IMR-90 (cell line): ENCODE data around the gene B3GNT9. TPM values are rescaled to one million over a fixed set of nuclear protein-coding genes. Genes with fewer than 3 reads are reported as not detected.

Experiments
- ATAC-seq: fragments of 200-7000 bp; cut with Tn5 transposase; 2 replicates; pipeline ENCODE4 v1.9.1; 2020; ENCODE audit warnings: low read depth, mild to moderate bottlenecking, moderate library complexity
- BruUV-seq: library from RNA; stranded (reverse); fragments of 400-500 nt; replicated peaks from 2 replicates; lab custom pipeline; 2021; lab: Mats Ljungman, UMichigan
- CTCF ChIA-PET: fragments of 300-600 bp; formaldehyde crosslinking; extraction: SDS; loops from one replicate; lab custom pipeline; 2021; ENCODE audit warnings: antibody characterized with exemption; lab: Yijun Ruan, JAX
- POLR2A ChIA-PET: fragments of 300-600 bp; sonication (Branson Sonifier 250); formaldehyde crosslinking; loops from one replicate; lab custom pipeline; 2022; ENCODE audit warnings: antibody characterized with exemption; ENCODE audit not compliant: unreplicated experiment; lab: Charles Lee
- DNase-seq: peaks from one replicate; pipeline ENCODE4 v3.0.0; 2013
- H2AFZ ChIP-seq: replicated peaks from 2 replicates; pipeline ENCODE3; 2013; ENCODE audit warnings: low read length, mild to moderate bottlenecking; ENCODE audit not compliant: poor library complexity
- H2AK5ac ChIP-seq: 2 replicates; pipeline ENCODE4 v1.6.1; 2013; ENCODE audit warnings: low read depth, low read length, inconsistent platforms
- H2AK9ac ChIP-seq: replicated peaks from 2 replicates; pipeline ENCODE3; 2013; ENCODE audit warnings: mild to moderate bottlenecking, low read depth, low read length, moderate library complexity; ENCODE audit not compliant: poor library complexity
- H2BK120ac ChIP-seq: 2 replicates; pipeline ENCODE4 v1.6.1; 2013; ENCODE audit warnings: low read depth, low read length, inconsistent platforms
- H2BK15ac ChIP-seq: 3 replicates; pipeline ENCODE4 v1.6.1; 2013; ENCODE audit warnings: low read depth, low read length, inconsistent platforms
- H2BK20ac ChIP-seq: 2 replicates; pipeline ENCODE4 v1.6.1; 2013; ENCODE audit warnings: low read depth, mild to moderate bottlenecking, inconsistent platforms, low read length, moderate library complexity
- H2BK5ac ChIP-seq: 2 replicates; pipeline ENCODE4 v1.6.1; 2013; ENCODE audit warnings: mild to moderate bottlenecking, low read depth, low read length, inconsistent platforms; ENCODE audit not compliant: poor library complexity, severe bottlenecking
- H3K14ac ChIP-seq: replicated peaks from 2 replicates; pipeline ENCODE4 v1.6.1; 2013; ENCODE audit warnings: low read depth, low read length, inconsistent platforms
- H3K18ac ChIP-seq: 2 replicates; pipeline ENCODE4 v1.6.1; 2013; ENCODE audit warnings: low read depth, low read length, control low read depth
- H3K23ac ChIP-seq: 2 replicates; pipeline ENCODE4 v1.6.1; 2013; ENCODE audit warnings: low read depth, low read length, inconsistent platforms
- H3K27ac ChIP-seq: 2 replicates; pipeline ENCODE4 v1.5.1; 2013; ENCODE audit warnings: mild to moderate bottlenecking, control low read depth, low read length; ENCODE audit not compliant: insufficient read depth
- H3K27me3 ChIP-seq: 2 replicates; pipeline ENCODE4 v1.6.1; 2013; ENCODE audit warnings: low read length; ENCODE audit not compliant: control insufficient read depth, insufficient read depth
- H3K36me3 ChIP-seq: 2 replicates; pipeline ENCODE4 v1.6.1; 2013; ENCODE audit warnings: low read length, mixed read lengths; ENCODE audit not compliant: control insufficient read depth, insufficient read depth
- H3K4ac ChIP-seq: 2 replicates; pipeline ENCODE4 v1.6.1; 2013; ENCODE audit warnings: low read depth, low read length, inconsistent platforms
- H3K4me1 ChIP-seq: 2 replicates; pipeline ENCODE4 v1.6.1; 2013; ENCODE audit warnings: low read length, mixed read lengths; ENCODE audit not compliant: control insufficient read depth, insufficient read depth
- H3K4me2 ChIP-seq: 2 replicates; pipeline ENCODE4 v1.6.1; 2013; ENCODE audit warnings: low read depth, mild to moderate bottlenecking, control low read depth, low read length, moderate library complexity
- H3K4me3 ChIP-seq: 2 replicates; pipeline ENCODE4 v1.5.1; 2013; ENCODE audit warnings: low read depth, mild to moderate bottlenecking, control low read depth, low read length, moderate library complexity; ENCODE audit not compliant: insufficient read depth
- H3K56ac ChIP-seq: 2 replicates; pipeline ENCODE4 v1.6.1; 2013; ENCODE audit warnings: low read length, inconsistent platforms; ENCODE audit not compliant: insufficient read depth; ENCODE audit errors: extremely low read depth
- H3K79me1 ChIP-seq, 2 experiments: 2 replicates each; pipeline ENCODE4 v1.6.1; 2013; ENCODE audit warnings: low read length in 2 of 2, inconsistent platforms in 1 of 2, low read depth in 1 of 2
- H3K9ac ChIP-seq: 2 replicates; pipeline ENCODE4 v1.6.1; 2013; ENCODE audit warnings: low read depth, low read length, control low read depth
- H3K9me1 ChIP-seq: 2 replicates; pipeline ENCODE4 v1.6.1; 2013; ENCODE audit warnings: low read length, inconsistent platforms; ENCODE audit not compliant: insufficient read depth
- H3K9me3 ChIP-seq: 2 replicates; pipeline ENCODE4 v1.6.1; 2013; ENCODE audit warnings: low read length; ENCODE audit not compliant: control insufficient read depth, insufficient read depth
- H4K20me1 ChIP-seq: 2 replicates; pipeline ENCODE4 v1.6.1; 2013; ENCODE audit warnings: low read length, inconsistent platforms; ENCODE audit not compliant: insufficient read depth
- H4K5ac ChIP-seq: 2 replicates; pipeline ENCODE4 v1.6.1; 2013; ENCODE audit warnings: mild to moderate bottlenecking, low read depth, low read length, control low read depth
- H4K8ac ChIP-seq, 2 experiments: 2 replicates each; pipeline ENCODE4 v1.6.1; 2013; ENCODE audit warnings: low read depth in 2 of 2, low read length in 2 of 2, control low read depth in 1 of 2, inconsistent platforms in 1 of 2
- H4K91ac ChIP-seq: 2 replicates; pipeline ENCODE4 v1.6.1; 2013; ENCODE audit warnings: low read depth, low read length, inconsistent platforms; ENCODE audit not compliant: insufficient read depth
- MAFK ChIP-seq: IDR thresholded peaks from 2 replicates; pipeline ENCODE4 v1.6.1; 2012; ENCODE audit warnings: low read depth, low read length, improper control_type of control experiment
- MAZ ChIP-seq: IDR thresholded peaks from 2 replicates; pipeline ENCODE4 v1.6.1; 2012; ENCODE audit warnings: low read depth, mild to moderate bottlenecking, low read length, improper control_type of control experiment, moderate library complexity, borderline replicate concordance
- NFE2L2 ChIP-seq: fragments of 150-350 bp; IDR thresholded peaks from 2 replicates; pipeline ENCODE4 v1.6.1; 2016; ENCODE audit warnings: low read depth, mild to moderate bottlenecking, low read length
- RAD21 ChIP-seq: IDR thresholded peaks from 2 replicates; pipeline ENCODE4 v1.6.1; 2012; ENCODE audit warnings: low read length, improper control_type of control experiment
- RFX5 ChIP-seq: IDR thresholded peaks from 2 replicates; pipeline ENCODE4 v1.8.0; 2012; ENCODE audit warnings: low read depth, mild to moderate bottlenecking, low read length, moderate library complexity
- WGBS, 2 experiments: methylation state at CpG; one replicate each; pipeline versions ENCODE4 v1.1.5 to v1.1.7; 2013; ENCODE audit warnings: missing lambda C conversion rate in 2 of 2; ENCODE audit not compliant: insufficient read length in 1 of 2; ENCODE audit errors: extremely low coverage in 2 of 2; 5-methylcytosine and 5-hydroxymethylcytosine counted together
- dilution Hi-C: fragments of 300-500 bp; cut with HindIII; formaldehyde crosslinking; loops from one replicate; pipeline ENCODE4 v1.14.3; 2018; ENCODE audit warnings: low sequenced_read_pairs; ENCODE audit not compliant: unreplicated experiment
- in situ Hi-C: fragments of 300-500 bp; cut with MboI; formaldehyde crosslinking; loops from 3 replicates; pipeline ENCODE4 v1.14.3; 2019; ENCODE audit warnings: low sequenced_read_pairs, inconsistent platforms, mixed read lengths
- intact Hi-C: fragments of 100-400 bp; cut with micrococcal nuclease; formaldehyde crosslinking; loops from 2 replicates; pipeline ENCODE4 v1.10.0; 2022
- polyA plus RNA-seq, 3 experiments: library from polyadenylated mRNA; depleted of rRNA; stranded (reverse); fragments of >200 nt; gene quantifications; 2 replicates each; pipeline ENCODE4 v1.2.3, GENCODE V29; 2012; ENCODE audit warnings: low replicate concordance in 1 of 3
- total RNA-seq: library from RNA; depleted of rRNA; stranded (reverse); fragments of >200 nt; gene quantifications from 2 replicates; pipeline ENCODE4 v1.2.3, GENCODE V29; 2012

B3GNT9 gene
- total and polyA plus RNA-seq, 2 of the 4 experiments (the other 2 are of a cell fraction) = 5.0 to 12.0 TPM

GRCh38 chr16:67180166-67180565 is 29.4 kb upstream of the B3GNT9 start:
- Histone ChIP-seq H2BK120ac (no peak overlapping the region), H3K27me3 (no peaks in the 10 kb centered on the region), H2BK15ac (no peak overlapping the region), H4K5ac (no peak overlapping the region), H3K18ac (no peak overlapping the region), H3K56ac (no peak overlapping the region), H4K8ac (no peak overlapping the region), H2AFZ (no peak overlapping the region), H2AK9ac (no peak overlapping the region), H3K36me3 (peaks cover 7% of the 10 kb centered on the region; the same call in 1 of the 2 replicates), H2BK20ac (no peak overlapping the region), H3K4me3 (no peak overlapping the region), H3K4ac (no peak overlapping the region), H3K9ac (no peak overlapping the region), H3K27ac (no peak overlapping the region), H3K9me3 (no peaks in the 10 kb centered on the region), H4K91ac (no peak overlapping the region), H3K4me2 (no peak overlapping the region), H3K9me1 (peaks cover 10% of the 10 kb centered on the region), H3K79me1 (peaks cover 27 to 44% of the 10 kb centered on the region in 2 experiments), H3K14ac (no peak overlapping the region), H3K23ac (no peak overlapping the region), H3K4me1 (peaks cover 11% of the 10 kb centered on the region), H4K20me1 (peaks cover 34% of the 10 kb centered on the region), H2BK5ac (no peak overlapping the region), H2AK5ac (no peak overlapping the region)
- TF ChIP-seq MAFK (no peak), NFE2L2 (no peak), RFX5 (no peak), MAZ (no peak), RAD21 (no peak)
- CTCF ChIA-PET = no interaction called here
- BruUV-seq = no TSS peak
- ATAC-seq (no peak), DNase-seq (no peak)
- no CpG with 5 or more reads among the region's 16 CpGs for WGBS, 2 experiments
- POLR2A ChIA-PET = interaction anchor here (0.6 kb wide), 1 partner anchor 79 kb away, joined by 4 read pairs; no protein-coding TSS in a partner anchor
- intact Hi-C loops = loop anchor here (10.0 kb wide), 1 partner anchor 165 kb away; no protein-coding TSS in a partner anchor
- in situ Hi-C loops = no loop called here
- dilution Hi-C loops = no loop called here
